Stimulated activated CD8-positive, alpha-beta memory T cell treated with anti-CD3 and anti-CD28 coated beads, Interleukin-15, amount 100 ng/mL, for 24 hours (primary cell): ENCODE data around the gene TMEM185A.
"Not testable (repeated sequence)": the region's sequence is repeated elsewhere in the genome, so short reads cannot be mapped to it uniquely, and the experiment has no call there.

Source experiments
- DNase-seq: peaks from one replicate; pipeline ENCODE4 v3.0.0-alpha.2; 2020; ENCODE audit warnings: low read depth

TMEM185A gene

GRCh38 chrX:149551245-149551938 is 80.2 kb downstream of the TMEM185A start:
- not testable (repeated sequence) for DNase-seq

- DNase-seq = not testable (repeated sequence)
Observed at GRCh38 chrX:149550454-149550853, 81.1 kb downstream of the TMEM185A start.

DNA sequence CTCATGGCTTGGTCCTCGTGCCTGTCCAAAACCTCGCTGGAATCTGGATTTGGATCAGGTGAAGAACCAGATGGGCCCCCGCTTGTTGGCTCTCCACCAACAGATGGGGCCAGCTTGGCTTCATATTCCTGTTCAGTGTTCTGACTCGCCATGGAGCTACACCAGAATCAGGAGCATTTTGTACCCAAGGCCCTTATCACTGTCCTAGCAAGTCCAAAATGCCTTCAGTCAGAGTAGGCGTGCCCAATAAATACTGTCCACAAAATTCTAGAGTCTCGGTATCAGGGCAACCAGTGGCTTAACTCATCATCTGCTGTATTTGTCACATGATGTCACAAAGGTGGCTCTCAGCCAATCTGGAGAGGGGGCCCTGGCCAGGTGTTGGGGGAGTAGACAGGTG is 81.9 kb downstream of the TMEM185A start, which contains the start of gene HSFX3:
Gene HSFX3, minus strand, starts transcription at position 224 of the 400 bp plus-strand sequence. Its CDS starts 72 bp downstream, at position 152.
- DNase-seq = not testable (repeated sequence)

DNA sequence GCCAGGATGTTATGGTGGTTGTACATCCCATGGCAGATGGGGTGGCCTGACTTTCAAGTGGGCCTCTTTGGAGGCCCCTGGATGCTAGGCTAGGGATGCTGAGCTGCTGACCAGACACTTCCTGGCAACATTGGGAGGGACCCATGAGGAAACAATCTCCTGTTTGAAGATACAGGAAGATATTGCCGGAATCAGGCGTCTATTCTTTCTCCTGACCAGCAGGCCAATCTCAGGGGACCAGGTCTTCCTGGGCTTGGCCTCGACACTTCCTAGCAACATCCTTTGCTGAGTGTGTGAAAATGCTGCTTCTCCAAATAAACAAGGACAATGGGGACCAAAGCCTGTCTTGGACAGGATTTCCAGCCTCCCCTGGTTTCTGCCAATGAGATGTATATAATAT is 83.8 kb downstream of the TMEM185A start:
- DNase-seq = not testable (repeated sequence)

DNA sequence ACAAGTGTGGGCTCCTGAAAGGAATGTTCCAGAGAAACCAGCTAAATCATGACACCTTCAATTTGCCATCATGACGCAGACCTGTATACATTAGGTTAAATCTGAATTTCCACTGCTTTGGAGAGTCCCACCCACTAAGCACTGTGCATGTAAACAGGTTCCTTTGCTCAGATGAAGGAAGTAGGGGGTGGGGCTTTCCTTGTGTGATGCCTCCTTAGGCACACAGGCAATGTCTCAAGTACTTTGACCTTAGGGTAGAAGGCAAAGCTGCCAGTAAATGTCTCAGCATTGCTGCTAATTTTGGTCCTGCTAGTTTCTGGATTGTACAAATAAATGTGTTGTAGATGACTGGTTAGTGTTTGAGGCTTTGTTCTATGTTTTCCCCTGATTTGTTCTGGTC is 84.6 kb downstream of the TMEM185A start:
- DNase-seq = not testable (repeated sequence)
